Kasumi-1 (cell line): ENCODE results near the gene GDF15.
"Not testable (repeated sequence)": the region's sequence is repeated elsewhere in the genome, so short reads cannot be mapped to it uniquely, and the experiment has no call there.

Source experiments
- DNase-seq, 2 experiments: peaks; one replicate each; lab custom pipeline; 2025; lab: John Stamatoyannopoulos, UW

GDF15 gene

DNA sequence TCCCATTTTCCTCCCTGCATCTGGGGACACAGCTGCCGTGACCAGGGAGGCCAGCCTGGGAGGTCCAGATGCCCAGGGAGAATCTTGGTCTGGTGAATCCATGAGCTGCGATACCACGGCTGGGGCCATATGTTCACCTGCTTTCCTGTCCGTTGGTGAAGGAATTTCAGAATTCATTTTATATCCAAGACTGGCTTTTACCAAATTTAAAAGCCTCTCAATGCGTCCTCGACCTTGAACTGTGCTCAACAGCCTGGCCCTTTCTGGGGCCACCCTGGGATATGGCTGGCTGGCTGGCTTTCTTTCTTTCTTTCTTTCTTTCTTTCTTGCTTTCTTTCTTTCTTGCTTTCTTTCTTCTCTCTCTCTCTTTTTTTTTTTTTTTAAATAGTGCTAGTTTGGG is 22.2 kb upstream of the GDF15 start:
- DNase-seq: no peak

DNA sequence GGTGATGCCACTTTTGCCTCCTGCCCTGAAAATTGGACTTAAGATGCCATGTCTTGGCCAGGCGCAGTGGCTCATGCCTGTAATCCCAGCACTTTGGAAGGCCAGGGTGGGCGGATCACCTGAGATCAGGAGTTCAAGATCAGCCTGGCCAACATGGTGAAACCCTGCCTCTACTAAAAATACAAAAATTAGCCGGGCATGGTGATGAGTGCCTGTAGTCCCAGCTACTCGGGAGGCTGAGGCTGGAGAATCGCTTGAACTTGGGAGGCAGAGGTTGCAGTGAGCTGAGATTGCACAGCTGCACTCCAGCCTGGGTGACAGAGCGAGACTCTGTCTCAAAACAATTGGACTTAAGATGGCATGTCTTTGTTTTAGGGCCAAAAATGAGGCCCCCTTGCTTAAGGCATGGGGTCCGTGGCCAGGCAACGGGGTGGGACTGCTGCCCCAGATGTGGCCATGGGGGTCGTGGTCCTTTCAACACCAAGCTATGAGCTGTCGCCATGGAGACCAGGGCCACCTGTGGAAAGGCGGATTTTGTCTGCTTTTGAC is 21.6 kb upstream of the GDF15 start:
- not testable (repeated sequence) for DNase-seq

DNA sequence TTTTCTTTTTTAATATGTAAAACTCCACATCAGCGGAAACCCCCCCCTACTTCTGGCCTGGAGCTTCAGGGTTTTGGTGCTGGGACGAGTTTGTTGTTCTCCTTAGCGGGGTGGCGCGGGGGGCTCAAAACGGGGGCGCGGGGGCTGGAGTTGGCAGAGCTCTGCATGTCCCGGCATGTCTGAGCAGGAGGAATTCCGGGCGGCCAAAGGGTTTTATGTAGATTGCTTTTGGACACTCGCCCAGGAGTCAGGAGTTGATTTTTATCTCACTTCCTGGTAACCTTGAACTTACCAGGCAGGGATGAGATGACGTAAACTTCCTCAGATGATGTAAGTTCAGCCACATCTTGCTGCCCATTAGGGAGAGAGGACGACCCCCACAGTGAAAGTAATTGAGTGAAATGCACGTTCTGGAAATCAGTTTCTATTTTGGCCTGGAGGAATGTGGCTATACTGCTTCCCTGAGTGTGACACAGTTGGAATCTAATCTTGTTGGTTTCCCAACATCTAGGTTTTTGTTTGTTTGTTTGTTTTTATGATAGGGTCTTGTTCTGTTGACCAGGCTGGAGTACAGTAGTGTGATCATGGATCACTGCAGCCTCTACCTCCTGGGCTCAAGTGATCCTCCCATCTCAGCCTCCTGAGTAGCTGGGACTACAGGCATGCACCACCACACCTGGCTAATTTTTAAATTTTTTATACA is 21.0 kb upstream of the GDF15 start:
- peak in 1 of 2 experiments; percentile 31 for DNase-seq

DNA sequence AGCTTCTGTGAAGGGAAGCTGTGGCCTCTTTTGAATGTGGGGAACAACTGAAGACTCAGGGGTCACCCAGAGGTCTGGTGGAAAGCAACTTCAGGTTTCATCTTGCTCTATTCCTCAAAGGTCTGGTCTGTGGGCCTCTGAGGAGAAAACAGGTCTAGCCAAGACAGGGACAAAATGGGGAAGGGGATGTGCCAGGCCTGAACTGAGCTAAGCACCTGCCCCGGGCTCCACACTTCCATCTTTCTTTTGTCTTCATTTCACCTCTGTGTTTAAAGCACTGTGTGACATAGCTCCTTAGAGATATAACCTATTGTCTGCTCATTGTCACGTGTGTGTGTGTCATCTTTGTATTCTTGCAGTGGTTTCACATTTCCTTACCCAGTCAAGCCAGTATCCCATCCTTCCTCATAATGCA is 19.9 kb upstream of the GDF15 start:
- DNase-seq: no peak

DNA sequence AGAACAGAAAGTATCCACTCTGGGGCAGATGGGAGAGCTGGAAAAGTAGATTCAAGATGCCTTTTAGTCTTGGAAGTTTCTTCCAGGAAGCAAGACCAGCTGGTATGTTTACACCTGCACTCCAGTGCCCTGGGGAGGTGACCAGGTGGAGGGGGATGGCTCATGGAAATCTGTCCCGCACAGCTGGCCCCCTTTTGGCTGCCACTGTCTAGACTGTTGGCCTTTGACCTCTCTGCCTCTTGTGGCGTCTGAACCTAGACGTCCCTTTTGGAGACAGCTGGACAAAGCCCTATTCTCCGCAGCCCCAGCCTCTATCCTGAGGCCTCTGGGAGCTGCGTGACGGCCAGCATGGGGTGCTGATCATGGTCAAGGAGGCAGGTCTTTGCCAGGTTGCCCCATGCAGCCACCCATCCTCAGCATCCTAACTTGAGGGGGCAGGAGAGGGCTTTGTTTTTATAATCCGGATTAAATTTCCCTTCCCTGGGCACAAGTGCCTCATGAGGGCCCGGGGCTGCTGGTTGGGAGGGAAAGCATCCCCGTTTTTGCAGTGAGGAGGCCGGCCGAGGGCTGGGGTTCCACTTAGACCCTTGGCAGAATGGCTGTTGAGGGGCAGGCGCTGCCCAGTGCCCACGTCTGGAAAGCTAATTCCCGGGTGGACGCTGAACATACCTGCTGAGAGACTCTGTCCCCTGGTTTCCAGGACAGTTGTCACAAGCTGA is 17.3 kb upstream of the GDF15 start:
- no peak for DNase-seq

DNA sequence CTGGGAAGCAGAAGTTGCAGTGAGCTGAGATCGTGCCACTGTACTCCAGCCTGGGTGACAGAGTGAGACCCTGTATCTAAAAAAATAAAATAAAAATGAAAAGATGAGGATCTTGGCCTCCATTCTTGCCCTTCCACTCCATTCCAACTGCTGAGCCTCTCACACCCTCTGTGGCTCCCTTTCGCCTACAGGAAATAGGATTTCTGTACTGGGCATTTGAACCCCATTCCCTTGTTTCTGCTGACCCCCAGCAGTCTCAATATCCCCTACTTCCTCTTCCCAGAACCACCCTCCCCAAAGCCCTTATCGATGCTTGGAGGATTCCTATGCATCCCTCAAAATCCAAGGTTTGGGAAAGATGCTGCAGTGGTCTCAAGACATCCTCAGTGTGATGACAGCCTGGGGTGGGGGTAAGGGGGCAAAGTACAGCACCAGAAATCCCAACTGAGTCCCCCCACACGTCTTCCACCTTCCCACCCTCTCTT is 12.5 kb upstream of the GDF15 start:
- DNase-seq: no peak

DNA sequence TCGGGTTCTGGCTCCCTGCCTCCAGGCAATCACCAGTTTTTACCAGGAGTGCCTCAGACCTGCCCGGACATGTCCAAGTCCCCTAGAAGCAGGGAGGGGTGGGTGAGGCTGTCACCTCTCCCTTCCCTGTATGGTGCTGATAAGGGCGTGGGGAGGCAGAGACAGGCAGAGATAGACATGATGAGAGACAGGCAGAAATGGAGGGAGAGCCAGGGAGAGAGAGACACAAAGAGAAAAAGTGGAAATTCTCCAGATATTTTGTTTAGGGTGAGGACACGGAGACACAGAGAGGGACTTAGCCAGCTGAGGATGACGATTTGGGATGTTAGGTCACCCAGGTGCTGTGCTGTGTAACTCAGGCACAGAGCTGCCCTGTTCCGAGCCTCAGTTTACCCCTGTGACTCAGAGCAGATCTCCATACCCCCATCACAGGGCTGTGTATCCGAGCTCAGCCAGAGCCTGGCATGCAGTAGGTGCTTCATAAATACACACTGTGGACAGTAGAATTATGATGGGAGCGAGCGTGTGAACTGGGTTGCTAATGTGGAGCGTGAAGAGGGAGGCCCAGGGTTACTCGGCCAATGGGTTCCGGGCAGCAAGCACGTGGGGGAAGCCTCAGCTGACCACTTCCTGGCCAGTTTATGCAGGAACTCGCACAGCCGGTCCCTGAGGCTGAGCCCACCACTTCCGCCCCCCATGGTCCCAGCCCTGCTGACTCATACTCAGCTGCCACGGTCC is 11.9 kb upstream of the GDF15 start:
- DNase-seq: peak; percentile 54 to 71

DNA sequence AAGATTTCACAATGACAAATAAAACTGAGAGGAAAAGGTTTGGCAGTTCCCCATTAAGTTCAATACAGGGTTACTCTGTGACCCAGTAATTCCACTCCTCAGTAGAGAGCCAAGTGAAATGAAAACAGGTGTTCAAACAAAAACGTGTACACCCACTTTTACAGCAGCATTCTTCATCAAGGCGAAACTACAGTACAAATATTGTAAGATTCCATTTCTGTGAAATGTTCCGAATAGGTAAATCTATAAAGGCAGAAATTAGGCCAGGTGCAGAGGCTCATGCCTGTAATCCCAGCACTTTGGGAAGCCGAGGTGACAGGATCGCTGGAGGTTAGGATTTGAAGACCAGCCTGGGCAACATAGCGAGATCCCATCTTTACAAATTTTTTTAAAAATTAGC is 8.9 kb upstream of the GDF15 start:
- DNase-seq: no peak

DNA sequence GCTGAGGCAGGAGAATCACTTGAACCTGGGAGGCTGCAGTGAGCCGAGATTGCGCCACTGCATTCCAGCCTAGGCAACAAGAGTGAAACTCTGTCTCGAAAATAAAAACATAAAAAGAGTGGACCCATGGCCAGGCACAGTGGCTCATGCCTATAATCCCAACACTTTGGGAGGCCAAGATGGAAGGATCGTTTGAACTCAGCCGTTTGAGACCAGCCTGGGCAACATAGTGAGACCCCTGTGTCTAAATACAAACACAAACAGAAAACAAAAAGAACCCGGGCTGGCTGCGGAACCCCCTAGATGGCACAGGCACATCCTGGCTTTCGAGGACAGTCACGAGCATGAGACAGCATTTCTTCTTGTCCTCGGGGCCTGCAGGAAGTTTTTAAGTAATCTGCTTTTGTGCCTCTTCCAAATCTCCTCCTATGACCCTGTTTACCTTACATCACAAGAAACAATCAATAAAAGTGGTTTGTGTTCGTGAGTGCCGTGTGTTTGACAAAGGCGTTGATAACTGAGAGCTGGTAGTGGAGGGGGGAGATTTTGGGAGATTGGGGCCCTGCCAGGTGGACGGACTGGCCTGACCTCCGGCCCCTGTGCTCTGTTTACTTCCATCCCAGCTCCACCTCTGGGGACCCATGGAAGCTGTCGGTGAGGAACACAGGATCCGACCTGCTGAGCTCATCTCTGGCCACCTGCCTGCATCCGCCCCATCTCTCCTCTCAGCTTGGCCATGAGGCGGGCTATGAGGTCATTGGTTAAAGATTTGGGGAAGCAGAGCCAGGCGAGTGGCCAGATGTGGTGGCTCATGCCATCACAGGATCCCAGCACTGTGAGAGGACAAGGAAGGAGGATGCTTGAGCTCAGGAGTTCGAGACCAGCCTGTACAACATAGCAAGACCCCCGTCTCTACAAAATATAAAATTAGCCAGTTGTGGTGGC is 5.9 kb upstream of the GDF15 start:
- no peak for DNase-seq

DNA sequence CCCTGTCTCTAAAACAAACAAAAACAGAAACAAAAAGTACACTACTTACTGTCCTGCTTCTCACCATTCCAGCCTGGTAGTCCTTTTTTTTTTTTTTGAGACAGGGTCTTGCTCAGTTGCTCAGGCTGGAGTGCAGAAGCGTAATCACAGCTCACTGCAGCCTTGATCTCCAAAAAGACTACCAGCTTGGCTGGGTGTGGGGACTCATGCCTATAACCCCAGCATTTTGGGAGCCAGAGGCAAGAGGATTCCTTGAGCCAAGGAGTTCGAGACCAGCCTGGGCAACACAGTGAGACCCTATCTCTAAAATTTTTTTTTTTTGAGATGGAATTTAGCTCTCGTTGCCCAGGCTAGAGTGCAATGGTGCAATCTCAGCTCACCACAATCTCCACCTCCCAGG is 5.1 kb upstream of the GDF15 start:
- DNase-seq: no peak

DNA sequence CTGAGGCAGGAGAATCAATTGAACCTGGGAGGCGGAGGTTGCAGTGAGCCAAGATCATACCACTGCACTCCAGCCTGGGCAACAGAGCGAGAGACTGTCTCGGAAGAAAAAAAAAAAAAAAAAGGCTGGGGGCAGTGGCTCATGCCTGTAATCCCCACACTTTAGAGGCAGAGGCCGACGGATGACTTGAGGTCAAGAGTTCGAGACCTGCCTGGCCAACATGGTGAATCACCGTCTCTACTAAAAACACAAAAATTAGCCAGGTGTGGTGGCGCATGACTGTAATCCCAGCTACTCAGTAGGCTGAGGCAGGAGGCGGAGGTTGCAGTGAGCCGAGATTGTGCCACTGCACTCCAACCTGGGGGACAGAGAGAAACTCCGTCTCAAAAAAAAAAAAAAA is 2.3 kb upstream of the GDF15 start:
- DNase-seq: not testable (repeated sequence)

DNA sequence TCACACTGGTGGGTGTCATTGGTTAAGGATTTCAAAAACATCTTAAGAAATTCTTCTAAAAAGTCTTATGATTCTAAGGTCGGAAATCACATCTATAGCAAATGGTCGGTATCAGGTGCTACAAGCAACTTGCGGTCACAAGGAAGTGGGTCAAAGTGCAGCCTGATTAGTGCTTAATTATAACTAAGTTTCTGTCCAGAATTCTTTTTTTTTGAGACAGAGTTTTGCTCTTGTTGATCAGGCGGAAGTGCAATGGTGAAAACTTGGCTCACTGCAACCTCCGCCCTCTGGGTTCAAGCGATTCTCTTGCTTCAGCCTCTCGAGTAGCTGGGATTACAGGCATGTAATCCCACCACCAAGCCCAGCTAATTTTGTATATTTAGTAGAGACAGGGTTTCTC is 1.2 kb upstream of the GDF15 start:
- no peak for DNase-seq

DNA sequence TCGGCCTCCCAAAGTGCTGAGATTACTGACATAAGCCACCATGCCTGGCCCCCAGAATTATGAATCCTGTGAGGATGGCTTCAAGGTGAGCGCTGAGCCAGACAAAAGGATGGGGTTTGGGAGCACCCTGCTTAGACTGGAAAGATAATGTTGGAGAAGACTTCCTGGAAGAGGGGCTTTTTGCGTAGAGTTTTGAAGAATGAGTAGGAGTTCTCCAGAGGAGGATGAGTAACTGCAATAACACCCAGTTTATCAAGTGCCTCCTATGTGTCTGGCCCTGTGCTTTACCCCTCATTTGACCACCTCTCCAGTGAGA is 641 bp upstream of the GDF15 start:
- DNase-seq: no peak

DNA sequence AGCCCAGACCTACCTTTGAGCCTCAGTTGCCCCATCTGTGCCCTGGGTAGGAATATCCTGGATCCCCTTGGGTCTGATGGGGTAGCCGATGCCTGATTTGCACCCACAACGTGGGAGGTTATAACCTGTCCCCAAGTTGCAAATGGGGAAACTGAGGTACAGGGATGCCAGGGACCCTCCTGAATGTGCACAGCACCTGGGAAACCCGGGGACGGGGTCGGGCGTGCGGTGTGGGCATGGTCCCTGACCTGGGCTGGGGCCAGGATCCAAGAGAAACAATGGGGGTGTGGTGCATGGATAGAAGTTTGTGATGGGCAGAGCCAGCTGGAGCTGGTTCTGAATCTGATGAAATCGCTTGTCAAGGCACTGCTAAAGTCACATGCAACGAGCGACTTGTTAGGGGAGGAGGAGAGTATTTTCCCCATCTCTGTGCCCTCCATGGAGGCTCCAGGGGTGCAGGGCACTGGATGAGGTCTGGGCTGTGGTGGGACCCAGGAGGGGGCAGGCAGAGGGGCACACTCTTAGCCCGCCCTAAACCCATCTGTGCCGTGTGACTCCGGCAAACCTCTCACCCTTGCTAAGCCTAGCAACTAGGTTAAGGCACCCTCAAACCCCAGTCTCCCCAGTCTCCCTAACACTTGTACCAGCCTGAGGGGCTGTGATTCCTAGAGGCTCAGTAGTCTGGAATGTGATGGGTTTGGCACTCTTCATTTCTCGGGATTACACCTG is 749 bp downstream of the GDF15 start:
- no peak for DNase-seq

DNA sequence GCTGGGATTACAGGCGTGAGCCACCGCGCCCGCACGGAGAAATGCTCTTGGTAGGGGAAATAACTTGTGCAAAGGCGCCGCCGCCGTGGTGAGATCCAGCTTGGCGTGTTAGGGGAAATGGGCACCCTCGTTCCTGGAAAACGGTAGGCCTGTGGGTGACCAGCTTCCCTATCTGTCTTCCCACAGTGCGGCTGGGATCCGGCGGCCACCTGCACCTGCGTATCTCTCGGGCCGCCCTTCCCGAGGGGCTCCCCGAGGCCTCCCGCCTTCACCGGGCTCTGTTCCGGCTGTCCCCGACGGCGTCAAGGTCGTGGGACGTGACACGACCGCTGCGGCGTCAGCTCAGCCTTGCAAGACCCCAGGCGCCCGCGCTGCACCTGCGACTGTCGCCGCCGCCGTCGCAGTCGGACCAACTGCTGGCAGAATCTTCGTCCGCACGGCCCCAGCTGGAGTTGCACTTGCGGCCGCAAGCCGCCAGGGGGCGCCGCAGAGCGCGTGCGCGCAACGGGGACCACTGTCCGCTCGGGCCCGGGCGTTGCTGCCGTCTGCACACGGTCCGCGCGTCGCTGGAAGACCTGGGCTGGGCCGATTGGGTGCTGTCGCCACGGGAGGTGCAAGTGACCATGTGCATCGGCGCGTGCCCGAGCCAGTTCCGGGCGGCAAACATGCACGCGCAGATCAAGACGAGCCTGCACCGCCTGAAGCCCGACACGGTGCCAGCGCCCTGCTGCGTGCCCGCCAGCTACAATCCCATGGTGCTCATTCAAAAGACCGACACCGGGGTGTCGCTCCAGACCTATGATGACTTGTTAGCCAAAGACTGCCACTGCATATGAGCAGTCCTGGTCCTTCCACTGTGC is 2.4 kb downstream of the GDF15 start:
- DNase-seq: peak; percentile 44 to 51

DNA sequence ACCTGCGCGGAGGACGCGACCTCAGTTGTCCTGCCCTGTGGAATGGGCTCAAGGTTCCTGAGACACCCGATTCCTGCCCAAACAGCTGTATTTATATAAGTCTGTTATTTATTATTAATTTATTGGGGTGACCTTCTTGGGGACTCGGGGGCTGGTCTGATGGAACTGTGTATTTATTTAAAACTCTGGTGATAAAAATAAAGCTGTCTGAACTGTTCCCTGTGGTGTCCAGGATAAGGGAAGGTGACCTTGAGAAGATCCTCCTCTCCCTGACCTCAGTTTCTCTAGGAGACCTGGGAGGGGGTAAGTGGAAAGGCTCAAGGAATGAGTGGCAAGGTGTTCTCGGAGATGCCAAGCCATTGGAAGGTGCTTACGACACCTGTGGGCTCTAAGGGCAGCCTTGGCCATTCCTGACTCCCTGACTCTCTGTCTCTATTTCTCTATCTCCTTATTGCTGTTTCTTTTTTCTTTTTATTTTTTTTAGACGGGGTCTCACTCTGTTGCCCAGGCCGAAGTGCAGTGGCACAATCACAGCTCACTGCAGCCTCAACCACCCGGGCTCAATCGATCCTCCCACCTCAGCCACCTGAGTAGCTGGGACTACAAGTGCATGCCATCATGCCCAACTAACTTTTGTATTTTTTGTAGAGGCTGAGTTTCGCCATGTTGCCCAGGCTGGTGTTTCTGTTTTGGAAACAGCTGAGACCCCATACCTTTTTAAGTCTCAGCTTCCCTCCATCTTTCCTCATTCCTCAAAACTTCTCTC is 3.2 kb downstream of the GDF15 start:
- DNase-seq: no peak

DNA sequence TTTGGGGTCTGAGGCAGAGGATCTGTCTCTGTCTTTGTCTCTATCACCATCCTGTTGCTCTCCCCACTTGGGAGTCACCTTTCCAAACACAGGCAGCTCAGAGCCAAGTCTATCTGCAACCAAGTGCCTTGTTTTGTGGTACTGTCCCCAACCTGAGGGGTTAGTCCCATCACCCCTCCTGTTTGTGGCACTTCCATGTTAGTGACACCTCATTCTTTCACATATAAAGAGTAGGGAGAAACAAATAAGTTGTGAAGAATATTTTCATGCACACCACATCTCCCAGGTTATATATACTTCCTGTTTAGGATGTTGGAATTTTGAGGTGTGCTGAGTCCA is 3.7 kb downstream of the GDF15 start:
- DNase-seq: no peak

DNA sequence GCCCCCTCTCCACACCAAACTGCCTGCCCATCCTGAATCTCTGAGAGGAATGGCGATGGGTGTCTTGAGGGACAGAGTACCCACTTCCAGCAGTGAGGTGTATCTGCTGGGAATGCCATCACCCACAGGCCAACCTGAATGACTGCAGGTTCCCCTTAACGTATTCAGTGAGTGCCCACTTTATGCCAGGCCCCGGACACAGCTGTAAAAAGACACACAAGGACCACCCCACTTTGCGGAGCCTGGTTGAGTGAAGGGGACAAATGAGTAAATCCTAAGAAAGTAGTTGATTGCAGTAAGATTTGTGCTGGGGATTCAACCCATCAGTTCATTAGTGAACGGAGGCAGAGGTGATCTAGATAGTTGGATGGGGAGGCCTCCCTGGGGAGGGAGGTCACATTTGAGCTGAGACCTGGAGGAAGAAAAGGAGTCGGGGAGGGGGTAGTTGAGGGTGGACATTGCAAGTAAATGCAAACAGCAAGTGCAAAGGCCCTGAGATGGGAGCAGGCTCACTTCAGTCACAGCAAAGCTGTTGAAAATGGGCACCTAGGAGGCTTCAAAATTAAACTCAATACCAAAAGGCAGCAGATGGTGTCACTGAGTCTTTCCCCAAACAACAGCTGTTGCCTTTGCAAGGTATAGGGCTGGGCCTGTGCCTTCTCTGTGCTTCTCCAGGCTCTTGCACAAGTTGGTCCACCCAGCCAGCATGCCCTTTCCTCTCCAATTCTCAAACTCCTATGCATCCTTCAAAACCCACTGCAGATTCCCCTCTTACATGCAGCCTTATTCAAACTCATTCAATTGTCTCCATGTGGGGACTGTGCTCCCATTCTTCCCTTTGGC is 4.3 kb downstream of the GDF15 start:
- DNase-seq: no peak
